Inferior parietal cortex (tissue), 1 donor: Measurements from ENCODE around the gene SYNGR2.
"Not testable (repeated sequence)": the region's sequence is repeated elsewhere in the genome, so short reads cannot be mapped to it uniquely, and the experiment has no call there.

ENCODE experiments used
- DNase-seq: peaks from one replicate; pipeline ENCODE4 v3.0.0-alpha.2; 2016; ENCODE audit errors: extremely low spot score

SYNGR2 gene

GRCh38 chr17:78130090-78130436 lies 38.3 kb upstream of the SYNGR2 start:
- DNase-seq, result no peak

GRCh38 chr17:78130437-78131101 lies 37.8 kb upstream of the SYNGR2 start, which contains the start of gene TMC8:
TSS of gene TMC8 (plus strand) at chr17:78130771. CDS start at chr17:78131589, 818 bp downstream.
- DNase-seq, result no peak

- DNase-seq, result no peak
Observed at GRCh38 chr17:78131172-78132083, 37.0 kb upstream of the SYNGR2 start.

GRCh38 chr17:78132084-78132676 lies 36.2 kb upstream of the SYNGR2 start:
- no peak for DNase-seq

GRCh38 chr17:78132767-78133178 lies 35.6 kb upstream of the SYNGR2 start:
- DNase-seq, result no peak

GRCh38 chr17:78133179-78133951 lies 35.0 kb upstream of the SYNGR2 start:
- DNase-seq, result no peak

GRCh38 chr17:78133971-78134898 lies 34.1 kb upstream of the SYNGR2 start:
- no peak for DNase-seq

- no peak for DNase-seq
Observed at GRCh38 chr17:78134899-78135385, 33.4 kb upstream of the SYNGR2 start.

GRCh38 chr17:78135858-78136500 lies 32.4 kb upstream of the SYNGR2 start:
- DNase-seq, result no peak

- DNase-seq, result no peak
Observed at GRCh38 chr17:78137392-78138203, 30.8 kb upstream of the SYNGR2 start.

GRCh38 chr17:78138204-78139060 lies 29.9 kb upstream of the SYNGR2 start:
- DNase-seq, result no peak

GRCh38 chr17:78139861-78140168 lies 28.6 kb upstream of the SYNGR2 start:
- DNase-seq, result not testable (repeated sequence)

- peak; percentile 40 for DNase-seq
Observed at GRCh38 chr17:78140169-78141051, 28.0 kb upstream of the SYNGR2 start.

- no peak for DNase-seq
Observed at GRCh38 chr17:78141437-78142118, 26.8 kb upstream of the SYNGR2 start.

GRCh38 chr17:78142119-78142861 lies 26.1 kb upstream of the SYNGR2 start:
- no peak for DNase-seq
